Right lobe of liver (tissue), 4 donors: Measurements from ENCODE around the gene P4HA2.

ENCODE experiments used
- CTCF ChIP-seq, 4 donors: fragments of 200-600 bp in 3 of 4; fragments of 450-650 bp in 1 of 4; IDR thresholded peaks; one replicate each; pipeline versions ENCODE4 v1.5.1 to v1.8.0; 2016 to 2022; ENCODE audit warnings: antibody characterized with exemption in 4 of 4, mild to moderate bottlenecking in 2 of 4
- POLR2A ChIP-seq: fragments of 450-650 bp; IDR thresholded peaks from one replicate; pipeline ENCODE4 v1.6.1; 2017; ENCODE audit warnings: antibody characterized with exemption, mild to moderate bottlenecking
- donor health status: DM: no; HTN: no; CAD: no.
- donor health status: DM: no; HTN: no; CAD: no.
- donor health status: DM: no; HTN: yes; CAD: no.

- no peak for TF ChIP-seq CTCF (IDR thresholded peaks at IDR 0.05)
- no peak for TF ChIP-seq POLR2A
Observed at GRCh38 chr5:132267931-132268768, 40.5 kb upstream of the P4HA2 start.
